GM06990 (cell line): ENCODE measurements around the gene RBPMS2.

Experiments
- DNase-seq: peaks from one replicate; pipeline ENCODE4 v3.0.0-alpha.2; 2011; ENCODE audit not compliant: insufficient read length; ENCODE audit errors: extremely low read depth
- H3K27me3 ChIP-seq: replicated peaks from 2 replicates; pipeline ENCODE4 v1.6.0; 2011; ENCODE audit warnings: low read length; ENCODE audit not compliant: control insufficient read depth, insufficient read depth
- H3K36me3 ChIP-seq: 2 replicates; pipeline ENCODE4 v1.5.1; 2011; ENCODE audit warnings: low read length; ENCODE audit not compliant: control insufficient read depth, insufficient read depth
- H3K4me3 ChIP-seq: replicated peaks from 2 replicates; pipeline ENCODE4 v1.5.1; 2011; ENCODE audit warnings: low read depth, mild to moderate bottlenecking, control low read depth, low read length
- CTCF ChIP-seq: IDR thresholded peaks from 2 replicates; pipeline ENCODE4 v1.5.1; 2011; ENCODE audit warnings: low read length, control low read depth, mild to moderate bottlenecking, inconsistent platforms; ENCODE audit not compliant: insufficient read depth, poor library complexity, severe bottlenecking

Gene RBPMS2

GRCh38 chr15:64701482-64702184 lies 73.8 kb downstream of the RBPMS2 start:
- TF ChIP-seq CTCF, result no peak
- peak overlapping the region; percentile 91 for H3K4me3 ChIP-seq
- no peaks in the 10 kb centered on the region for H3K36me3 ChIP-seq
- DNase-seq, result no peak
- H3K27me3 ChIP-seq, result no peaks in the 10 kb centered on the region

GRCh38 chr15:64701051-64701450 lies 74.3 kb downstream of the RBPMS2 start:
- no peak for TF ChIP-seq CTCF
- Histone ChIP-seq H3K36me3 (no peaks in the 10 kb centered on the region), H3K27me3 (no peaks in the 10 kb centered on the region), H3K4me3 (peak overlapping the region; percentile 91; the same call in 1 of the 2 replicates)
- DNase-seq, result no peak

GRCh38 chr15:64699751-64700388 lies 75.5 kb downstream of the RBPMS2 start:
- DNase-seq, result no peak
- Histone ChIP-seq H3K36me3 (peaks cover 3% of the 10 kb centered on the region; the same call in 1 of the 2 replicates), H3K4me3 (no peak overlapping the region), H3K27me3 (no peaks in the 10 kb centered on the region)
- TF ChIP-seq CTCF, result no peak

GRCh38 chr15:64698823-64699222 lies 76.6 kb downstream of the RBPMS2 start:
- Histone ChIP-seq H3K4me3 (no peak overlapping the region), H3K36me3 (peaks cover 4% of the 10 kb centered on the region), H3K27me3 (no peaks in the 10 kb centered on the region)
- DNase-seq, result no peak
- TF ChIP-seq CTCF, result no peak

GRCh38 chr15:64697911-64698369 lies 77.4 kb downstream of the RBPMS2 start:
- H3K4me3 ChIP-seq, result no peak overlapping the region
- DNase-seq, result no peak
- H3K36me3 ChIP-seq, result peaks cover 7% of the 10 kb centered on the region
- no peaks in the 10 kb centered on the region for H3K27me3 ChIP-seq
- no peak for TF ChIP-seq CTCF
